Measurements from ENCODE around the gene SCAND1.

SCAND1 gene

GRCh38 chr20:35947489-35947888 is 6.8 kb downstream of the SCAND1 start:
- Histone ChIP-seq H3K4me2 (ENCODE audit: low read depth, low read length, poor library complexity, severe bottlenecking) (no peak overlapping the region), H3K36me3 (ENCODE audit: low read length) (no peaks in the 10 kb centered on the region), H3K27me3 (ENCODE audit: low read length) (no peaks in the 10 kb centered on the region), H3K4me3 (ENCODE audit: insufficient read depth, low read length, poor library complexity, severe bottlenecking) (no peak overlapping the region), H3K9me2 (replicated peaks; ENCODE audit: insufficient read depth, low read length) (no peaks in the 10 kb centered on the region), H2AFZ (ENCODE audit: low read depth, low read length, severe bottlenecking) (no peak overlapping the region), H3K9ac (ENCODE audit: low read length) (no peak overlapping the region), H3K79me2 (ENCODE audit: insufficient read depth, low read length) (peaks cover 9% of the 10 kb centered on the region), H3F3A (ENCODE audit: insufficient read depth) (no peaks in the 10 kb centered on the region), H3K27ac (ENCODE audit: low read depth, low read length) (no peak overlapping the region), H3K9me3 (ENCODE audit: insufficient read depth, low read length) (no peaks in the 10 kb centered on the region), H4K20me1 (ENCODE audit: low read depth, low read length) (no peaks in the 10 kb centered on the region)
- peak; percentile 62 for TF ChIP-seq CTCF (IDR thresholded peaks at IDR 0.05; ENCODE audit: insufficient read depth, low read length, poor library complexity, severe bottlenecking)
- no peak for TF ChIP-seq EZH2phosphoT487 (conservative IDR thresholded peaks at IDR 0.05; ENCODE audit: low read length)

GRCh38 chr20:35942243-35942642 is 12.1 kb downstream of the SCAND1 start:
- Histone ChIP-seq H3K9me3 (ENCODE audit: insufficient read depth, low read length) (no peaks in the 10 kb centered on the region), H3K4me2 (ENCODE audit: low read depth, low read length, poor library complexity, severe bottlenecking) (no peak overlapping the region), H3K9ac (ENCODE audit: low read length) (no peak overlapping the region), H3K27ac (ENCODE audit: low read depth, low read length) (no peak overlapping the region), H3F3A (ENCODE audit: insufficient read depth) (no peaks in the 10 kb centered on the region), H2AFZ (ENCODE audit: low read depth, low read length, severe bottlenecking) (no peak overlapping the region), H3K79me2 (ENCODE audit: insufficient read depth, low read length) (no peaks in the 10 kb centered on the region), H3K4me3 (ENCODE audit: insufficient read depth, low read length, poor library complexity, severe bottlenecking) (no peak overlapping the region), H3K9me2 (replicated peaks; ENCODE audit: insufficient read depth, low read length) (no peaks in the 10 kb centered on the region), H3K27me3 (ENCODE audit: low read length) (no peaks in the 10 kb centered on the region), H4K20me1 (ENCODE audit: low read depth, low read length) (no peaks in the 10 kb centered on the region), H3K36me3 (ENCODE audit: low read length) (no peaks in the 10 kb centered on the region)
- no peak for TF ChIP-seq EZH2phosphoT487 (conservative IDR thresholded peaks at IDR 0.05; ENCODE audit: low read length)
- no peak for TF ChIP-seq CTCF (IDR thresholded peaks at IDR 0.05; ENCODE audit: insufficient read depth, low read length, poor library complexity, severe bottlenecking)

- no peaks in the 10 kb centered on the region for H3K9me3 ChIP-seq (ENCODE audit: insufficient read depth, low read length)
- TF ChIP-seq CTCF (IDR thresholded peaks at IDR 0.05; ENCODE audit: insufficient read depth, low read length, poor library complexity, severe bottlenecking), result no peak
- no peak for TF ChIP-seq EZH2phosphoT487 (conservative IDR thresholded peaks at IDR 0.05; ENCODE audit: low read length)
- H3K36me3 ChIP-seq (ENCODE audit: low read length), result 0 out of 2 replicates have a peak, but pooled peaks cover 1% of the 10 kb centered on the region
- H3K27ac ChIP-seq (ENCODE audit: low read depth, low read length), result no peak overlapping the region
- no peak overlapping the region for H2AFZ ChIP-seq (ENCODE audit: low read depth, low read length, severe bottlenecking)
- H3K27me3 ChIP-seq (ENCODE audit: low read length), result no peaks in the 10 kb centered on the region
- no peak overlapping the region for H3K9ac ChIP-seq (ENCODE audit: low read length)
- no peak overlapping the region for H3K4me3 ChIP-seq (ENCODE audit: insufficient read depth, low read length, poor library complexity, severe bottlenecking)
- H3K79me2 ChIP-seq (ENCODE audit: insufficient read depth, low read length), result no peaks in the 10 kb centered on the region
- no peak overlapping the region for H3K4me2 ChIP-seq (ENCODE audit: low read depth, low read length, poor library complexity, severe bottlenecking)
- no peaks in the 10 kb centered on the region for H4K20me1 ChIP-seq (ENCODE audit: low read depth, low read length)
- H3F3A ChIP-seq (ENCODE audit: insufficient read depth), result no peaks in the 10 kb centered on the region
- H3K9me2 ChIP-seq (replicated peaks; ENCODE audit: insufficient read depth, low read length), result no peaks in the 10 kb centered on the region
Measured at GRCh38 chr20:35941620-35942019, 12.7 kb downstream of the SCAND1 start.
